Activated T-helper 1 cell treated with anti-CD3 and anti-CD28 coated beads, Interleukin-2, amount 50 U/mL, for 16 hours (primary cell): ENCODE measurements around the gene CAB39L.

Source experiments
- DNase-seq, 2 donors: peaks; one replicate each; pipeline ENCODE4 v3.0.0-alpha.2; 2020; ENCODE audit warnings: low read depth in 1 of 2, low spot score in 1 of 2

CAB39L gene

DNA sequence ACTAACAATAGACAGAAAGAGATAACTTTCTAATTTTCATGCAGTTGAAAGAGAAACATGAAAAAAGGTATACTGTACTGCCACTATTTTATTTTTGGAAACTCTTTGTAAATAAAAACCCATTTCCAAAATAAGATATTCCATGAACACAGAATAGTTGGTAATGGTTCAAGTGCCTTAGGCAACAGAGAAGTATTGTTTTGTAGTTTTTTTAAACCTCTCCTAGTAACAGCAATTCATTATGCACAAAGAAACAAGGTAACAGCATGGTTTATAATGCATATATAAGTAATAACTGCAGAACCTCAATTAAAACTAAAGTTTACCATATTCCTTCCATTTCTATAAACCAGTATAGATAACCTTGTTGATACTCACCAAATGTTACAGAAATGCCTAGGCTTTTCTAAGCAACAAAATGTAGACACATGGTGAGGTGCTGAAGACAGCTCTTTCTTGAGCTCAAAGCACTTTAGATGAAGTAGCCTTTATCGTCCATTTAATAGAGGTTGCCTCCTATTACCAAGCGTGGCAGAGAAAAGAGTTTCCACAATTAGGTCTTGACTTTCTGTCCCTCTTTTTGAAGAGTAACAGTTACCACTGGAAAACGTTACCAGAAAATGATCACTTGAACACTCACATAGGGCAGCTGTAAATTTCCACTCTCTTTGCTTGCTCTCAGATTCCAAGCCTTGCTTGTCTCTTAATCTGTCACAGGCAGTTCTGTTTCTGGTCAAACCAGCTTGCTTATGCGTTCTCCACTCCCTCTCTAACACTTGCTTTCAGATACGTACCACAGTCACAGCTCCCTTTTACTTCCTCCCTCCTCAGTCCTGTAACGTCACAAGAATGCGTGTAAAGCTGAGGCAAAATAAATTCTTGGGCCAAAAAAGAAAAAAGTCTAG is 42.9 kb downstream of the CAB39L start:
- no peak for DNase-seq

DNA sequence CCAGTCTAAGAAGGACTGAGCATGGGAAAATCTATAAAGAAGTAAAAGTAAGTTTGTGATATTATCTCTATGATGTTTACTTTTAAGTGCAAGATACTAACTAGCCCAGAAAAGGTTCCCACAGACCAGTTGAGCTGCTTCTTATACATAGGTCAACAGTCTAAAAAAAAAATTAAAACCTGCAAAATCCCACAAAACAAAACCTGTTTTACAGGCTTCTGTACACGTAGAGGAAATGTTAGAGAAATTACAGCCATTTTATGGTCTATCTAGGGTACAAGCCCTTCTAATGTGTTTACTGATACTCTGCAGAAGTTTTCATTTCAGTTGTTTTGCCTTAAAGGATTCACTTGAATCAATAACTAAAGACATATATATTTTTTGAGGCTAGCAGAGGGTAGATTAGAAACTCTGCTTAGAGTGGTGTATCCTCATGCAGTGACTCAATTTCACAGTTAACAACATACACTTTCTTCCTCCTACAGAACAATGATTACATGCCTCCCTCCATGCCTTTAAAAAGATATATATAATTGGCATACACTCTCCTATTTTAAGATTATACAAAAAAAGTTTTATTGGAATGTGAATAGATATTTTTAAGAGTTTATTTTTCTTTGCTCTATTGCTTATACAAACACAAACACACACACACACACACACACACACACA is 43.9 kb downstream of the CAB39L start:
- DNase-seq: no peak

DNA sequence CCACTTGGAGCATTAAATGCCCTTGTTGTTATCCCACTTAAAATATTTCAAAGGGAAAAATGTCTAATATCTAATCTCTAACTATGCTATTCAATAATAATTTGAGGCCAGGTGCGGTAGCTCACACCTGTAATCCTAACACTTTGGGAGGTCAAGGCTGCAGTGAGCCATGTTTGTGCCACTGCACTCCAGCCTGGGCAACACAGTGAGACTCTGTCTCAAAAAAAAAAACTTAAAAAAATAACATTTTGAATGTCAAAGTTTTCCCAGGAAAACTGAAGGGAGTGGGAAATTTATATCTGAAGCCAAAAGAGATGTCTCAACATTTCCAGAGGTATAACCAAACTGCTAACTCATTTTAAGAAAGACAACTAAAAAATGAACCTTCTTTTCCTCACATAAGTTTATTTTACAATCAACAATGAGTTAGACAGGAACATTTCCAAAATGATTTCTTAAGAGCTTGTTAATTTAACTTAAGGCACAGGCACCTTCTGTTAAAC is 47.9 kb downstream of the CAB39L start:
- DNase-seq: no peak

DNA sequence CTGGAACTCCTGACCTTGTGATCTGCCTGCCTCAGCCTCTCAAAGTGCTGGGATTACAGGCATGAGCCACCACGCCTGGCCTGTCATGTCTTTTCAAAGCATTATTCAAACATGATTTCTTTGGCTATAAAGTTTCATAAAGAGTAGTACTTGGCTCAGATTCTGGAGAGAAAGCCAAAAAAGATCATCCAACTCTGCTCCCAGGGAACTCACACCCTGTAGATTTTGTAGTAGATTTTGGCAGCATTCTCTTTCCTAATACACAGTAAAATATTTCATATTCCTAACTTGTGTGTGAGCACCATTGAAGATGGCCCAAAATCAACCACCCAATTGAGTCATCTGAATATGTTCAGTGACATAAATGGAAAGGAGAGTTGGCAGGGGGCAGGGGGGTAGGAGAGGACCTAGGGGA is 48.4 kb downstream of the CAB39L start:
- no peak for DNase-seq

DNA sequence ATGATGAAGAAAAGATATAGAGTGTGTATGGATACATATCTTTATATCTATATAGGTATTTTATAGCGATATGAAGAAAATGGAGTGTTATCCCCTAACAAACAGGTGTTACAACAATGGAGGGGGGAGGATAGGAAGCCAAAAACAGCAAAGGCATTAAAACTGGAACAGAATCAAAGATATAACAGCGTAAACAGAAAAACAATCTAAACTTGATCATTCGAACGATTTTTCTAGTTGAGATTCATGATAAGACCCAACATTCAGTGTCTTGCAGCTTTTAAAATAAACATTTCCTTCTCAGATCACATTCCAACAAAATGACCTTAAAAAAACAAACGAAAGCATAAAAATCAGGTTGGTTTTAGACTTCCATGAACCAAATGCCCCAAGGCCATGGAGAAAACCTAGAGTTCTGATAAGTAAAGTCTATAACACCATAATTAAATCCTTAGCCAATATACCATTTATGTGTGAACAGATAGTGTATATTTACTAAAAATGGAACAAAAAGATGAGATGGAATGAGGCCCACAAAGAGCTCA is 55.7 kb downstream of the CAB39L start:
- no peak for DNase-seq

DNA sequence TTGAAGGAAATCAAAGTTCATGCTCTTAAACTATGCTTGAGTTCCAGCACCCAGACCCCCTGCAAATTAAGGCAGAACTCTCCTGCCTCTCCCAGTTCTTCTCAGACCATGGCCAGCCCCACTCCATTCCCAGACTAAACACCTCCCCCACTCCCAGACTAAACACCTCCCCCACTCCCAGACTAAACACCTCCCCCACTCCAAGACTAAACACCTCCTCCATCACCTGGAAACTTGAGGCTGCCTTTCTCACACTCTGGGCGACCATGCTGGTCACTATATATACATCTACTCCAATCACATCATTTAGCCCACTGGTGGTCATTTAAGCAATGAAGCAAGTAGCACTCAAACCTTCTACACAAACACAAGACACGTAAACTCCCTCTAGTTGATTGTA is 57.2 kb downstream of the CAB39L start:
- DNase-seq: no peak

DNA sequence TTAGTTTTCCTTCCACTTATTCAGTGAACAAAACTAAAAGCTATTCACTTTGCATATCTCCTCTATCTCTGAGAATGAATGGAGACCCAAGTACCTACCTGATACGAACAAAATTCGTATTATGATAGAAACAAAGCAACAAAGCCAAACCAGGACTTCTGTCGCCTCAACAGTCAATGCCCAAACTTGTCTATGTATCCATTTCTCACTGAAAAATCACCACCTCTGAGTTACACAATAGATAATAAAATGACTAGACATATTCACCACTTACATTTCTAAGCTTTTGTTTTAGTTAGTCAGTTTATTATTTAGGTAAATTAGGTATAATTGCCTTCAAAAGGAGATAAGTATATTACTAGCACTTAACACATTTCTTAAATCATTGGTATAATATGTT is 67.7 kb downstream of the CAB39L start:
- DNase-seq: no peak

DNA sequence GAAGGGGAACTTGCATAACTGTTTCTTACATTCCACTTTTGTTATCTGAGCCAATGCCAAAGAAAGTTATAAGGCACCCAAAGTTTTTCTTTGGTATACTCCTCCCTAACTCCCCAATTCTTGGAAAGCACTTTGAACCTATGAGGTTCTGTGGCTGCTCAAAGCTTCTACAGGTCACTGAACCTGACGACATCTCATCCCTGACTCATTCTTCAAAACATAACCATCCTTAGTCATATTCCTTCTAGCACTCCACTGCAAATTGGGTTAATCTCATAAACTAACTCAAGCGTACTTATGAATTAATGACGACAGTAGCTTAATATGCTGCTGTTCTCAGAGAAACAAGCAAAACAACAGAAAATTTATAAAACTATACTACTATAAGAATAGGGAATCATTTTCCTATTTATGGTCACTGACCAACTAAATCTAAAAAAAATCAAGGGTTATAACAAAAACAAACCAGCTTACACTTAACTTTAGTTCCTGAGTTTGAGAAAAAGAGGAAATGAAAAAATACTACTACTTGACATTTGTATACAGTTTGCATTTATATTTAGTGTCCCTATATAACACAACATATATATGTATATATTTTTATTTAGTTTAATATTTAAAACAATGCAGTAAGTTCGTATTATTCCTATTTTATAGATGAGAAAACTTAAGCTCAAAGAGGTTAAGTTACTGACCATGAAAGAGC is 69.1 kb downstream of the CAB39L start:
- no peak for DNase-seq

DNA sequence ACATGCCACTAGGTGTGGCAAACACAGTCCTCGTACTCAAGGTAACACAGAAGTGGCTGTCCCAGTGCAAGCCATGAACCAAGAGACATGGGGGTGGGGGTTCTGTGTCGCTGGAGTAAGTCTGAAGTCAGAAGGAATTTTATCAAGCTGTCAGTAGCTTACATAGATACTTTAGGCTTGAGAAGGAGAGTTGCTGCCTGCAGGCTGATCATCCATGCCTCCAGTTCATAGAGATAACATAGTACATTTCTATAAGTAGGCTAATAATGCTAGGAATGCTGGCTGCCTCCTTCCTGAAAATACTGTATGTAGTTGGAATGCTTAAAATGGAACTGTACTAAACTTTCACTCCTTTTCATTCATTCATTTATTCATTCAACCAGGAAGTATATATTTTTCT is 70.1 kb downstream of the CAB39L start:
- no peak for DNase-seq

DNA sequence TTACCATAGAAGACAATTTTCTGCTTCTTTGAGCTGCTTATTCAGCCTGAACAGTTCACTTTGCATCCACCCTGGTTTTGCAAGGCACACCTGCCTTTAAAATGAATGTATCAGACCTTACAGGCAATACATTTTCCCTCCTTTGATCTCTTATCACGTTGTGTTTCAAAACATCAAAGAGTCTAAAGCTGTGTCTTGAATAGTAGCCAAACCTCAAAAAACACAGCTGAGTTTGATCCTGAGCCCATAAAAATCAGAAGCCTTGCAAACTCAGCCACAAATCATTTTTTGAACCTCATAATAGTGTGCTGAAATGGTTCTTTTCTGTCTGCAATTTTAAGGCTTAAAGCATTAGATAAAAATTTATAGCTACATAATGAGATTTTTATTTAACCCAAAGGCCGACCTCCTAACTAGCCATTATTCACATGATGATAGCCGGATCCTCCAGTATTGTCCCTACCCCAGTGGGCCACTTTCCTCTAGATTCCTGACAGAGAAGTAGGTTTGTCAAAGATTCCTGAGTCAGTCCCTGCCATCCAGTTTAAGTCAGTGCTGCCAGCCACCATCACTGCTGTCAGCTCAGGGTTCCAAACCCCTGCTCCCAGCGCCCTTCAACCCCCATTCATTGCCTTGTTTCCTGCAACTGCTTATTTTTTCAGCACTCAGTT is 71.8 kb downstream of the CAB39L start:
- no peak for DNase-seq

DNA sequence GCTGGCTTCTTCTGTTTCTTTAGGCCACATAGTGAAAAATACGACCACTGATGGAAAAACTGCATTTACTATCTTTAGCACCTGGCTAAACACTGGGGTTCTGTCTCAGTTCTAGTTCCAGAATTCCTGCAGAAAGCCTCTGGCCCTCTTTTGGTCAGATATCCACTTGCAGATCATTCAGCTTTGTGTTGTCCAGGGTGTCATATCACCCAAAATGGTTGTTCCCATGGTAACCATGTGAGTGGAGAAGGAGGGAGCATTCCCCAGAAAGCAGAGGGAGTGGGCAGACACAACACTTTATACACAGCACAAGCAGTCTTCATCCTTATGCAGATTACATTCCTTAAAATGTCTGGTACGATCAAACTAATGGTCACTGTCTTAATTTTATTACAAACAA is 73.5 kb downstream of the CAB39L start:
- no peak for DNase-seq

DNA sequence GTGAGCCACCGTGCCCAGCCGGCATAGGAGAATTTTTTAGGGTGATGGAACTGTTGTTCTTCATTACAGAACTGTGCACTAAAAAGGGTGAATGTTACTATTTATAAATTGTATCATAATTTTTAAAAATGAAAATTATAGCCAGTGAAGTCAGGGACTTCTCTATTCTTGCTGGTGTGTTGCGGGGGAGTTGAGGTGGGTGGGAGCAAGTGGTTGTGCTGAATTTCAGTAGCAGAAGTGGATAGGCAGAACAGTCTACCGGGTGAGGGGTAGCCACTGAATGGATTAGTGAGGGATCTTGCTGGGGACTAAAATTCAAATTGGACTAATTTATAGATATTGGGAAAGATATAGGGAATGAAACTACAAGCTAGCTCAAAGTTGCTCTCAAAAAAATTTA is 74.0 kb downstream of the CAB39L start:
- DNase-seq: no peak

DNA sequence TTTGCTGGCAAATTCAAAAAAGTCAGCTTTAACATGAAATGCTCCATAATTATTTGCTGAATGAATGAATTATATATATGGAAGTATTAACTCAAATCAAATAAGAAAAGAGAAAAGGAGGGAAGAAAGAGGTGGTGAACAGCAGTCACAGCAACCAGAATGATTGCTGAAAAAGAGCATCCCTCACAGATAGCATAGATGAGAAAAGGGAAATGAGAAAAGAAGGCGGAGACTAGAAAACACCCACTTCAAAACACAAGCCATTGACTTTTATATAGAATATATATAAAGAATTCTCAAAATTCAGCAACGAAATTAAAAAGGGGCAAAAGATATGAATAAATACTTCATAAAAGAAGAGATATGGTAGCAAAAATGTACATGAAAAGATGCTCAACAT is 75.2 kb downstream of the CAB39L start:
- DNase-seq: no peak

DNA sequence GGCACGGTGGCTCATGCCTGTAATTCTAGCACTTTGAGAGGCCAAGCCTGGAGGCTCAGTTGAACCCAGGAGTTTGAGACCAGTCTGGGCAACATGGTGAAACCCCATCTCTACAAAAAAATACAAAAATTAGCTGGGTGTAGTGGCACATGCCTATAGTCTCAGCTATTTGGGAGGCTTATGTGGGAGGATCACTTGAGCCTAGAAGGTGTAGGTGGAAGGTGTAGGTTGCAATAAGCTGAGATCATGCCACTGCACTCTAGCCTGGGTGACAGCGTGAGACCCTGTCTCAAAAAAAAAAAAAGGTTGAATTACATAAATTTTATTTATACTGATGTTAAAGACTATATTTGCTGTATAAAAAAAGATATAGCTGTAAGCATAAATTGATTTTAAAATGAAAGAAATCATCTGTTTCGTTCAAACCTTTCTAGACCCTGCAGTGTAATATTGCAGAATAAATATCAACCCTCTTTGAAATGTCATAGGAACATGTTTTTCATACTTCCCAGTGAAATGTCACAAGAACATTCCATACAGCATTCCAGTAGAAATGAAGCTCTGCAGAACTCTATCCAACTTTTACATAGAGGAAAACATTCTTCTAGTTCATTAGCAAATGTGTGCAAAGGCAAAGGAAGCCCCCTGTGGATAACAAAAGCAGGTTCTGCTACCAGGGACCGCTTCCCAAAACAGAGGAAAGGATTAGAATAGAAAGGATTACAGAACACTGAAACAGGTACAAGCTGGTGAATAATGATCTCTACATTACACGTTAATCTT is 76.0 kb downstream of the CAB39L start:
- DNase-seq: no peak

DNA sequence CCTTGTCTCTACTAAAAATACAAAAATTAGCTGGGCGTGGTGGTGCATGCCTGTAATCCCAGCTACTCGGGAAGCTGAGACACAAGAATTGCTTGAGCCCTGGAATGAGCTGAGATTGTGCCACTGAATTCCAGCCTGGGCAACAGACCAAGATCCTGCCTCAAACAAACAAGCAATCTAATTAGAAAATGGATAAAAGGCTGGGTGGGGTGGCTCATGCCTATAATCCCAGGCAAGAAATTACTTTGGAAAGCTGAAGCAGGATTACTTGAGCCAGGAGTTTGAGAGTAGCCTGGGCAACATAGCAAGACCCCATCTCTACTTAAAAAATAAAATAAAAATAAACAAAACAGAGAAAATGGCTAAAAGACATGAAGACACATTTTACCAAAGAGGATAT is 77.0 kb downstream of the CAB39L start:
- no peak for DNase-seq

DNA sequence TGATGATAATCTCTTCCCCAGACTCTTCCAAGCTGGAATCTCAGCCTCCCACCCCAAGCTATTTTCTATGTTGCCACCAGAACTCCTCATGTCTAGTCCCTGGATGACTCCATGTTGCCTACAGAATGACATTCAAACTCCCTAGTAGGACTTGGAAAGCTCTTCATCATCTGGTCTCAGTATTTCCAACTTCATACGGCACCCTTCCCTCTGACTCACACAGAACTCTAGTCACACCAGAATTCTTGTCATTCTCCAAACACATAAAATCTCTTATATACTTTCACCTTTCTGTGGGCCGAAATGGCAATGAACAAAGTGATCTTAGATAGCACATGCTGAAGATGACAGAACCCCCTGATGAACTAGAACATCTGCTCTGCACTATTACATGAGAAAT is 86.2 kb downstream of the CAB39L start:
- DNase-seq: no peak

DNA sequence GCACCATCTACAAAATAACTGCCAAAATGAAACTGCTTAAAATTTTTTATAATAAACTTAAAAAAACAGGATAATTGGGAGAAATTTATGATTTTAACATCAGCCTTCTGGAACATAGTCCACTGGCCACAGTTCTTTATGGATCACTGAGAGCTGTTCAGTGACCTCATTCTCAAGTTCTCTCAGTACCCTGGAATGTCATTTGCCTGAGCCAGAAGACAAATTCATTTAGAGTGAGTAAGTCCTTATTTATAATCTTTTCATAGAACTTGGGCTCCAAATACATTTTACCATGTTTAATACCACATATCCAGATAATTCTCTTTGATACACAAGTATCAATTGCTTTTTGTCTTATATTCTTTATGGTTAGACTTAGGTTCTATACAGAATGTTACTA is 87.6 kb downstream of the CAB39L start:
- DNase-seq: no peak

DNA sequence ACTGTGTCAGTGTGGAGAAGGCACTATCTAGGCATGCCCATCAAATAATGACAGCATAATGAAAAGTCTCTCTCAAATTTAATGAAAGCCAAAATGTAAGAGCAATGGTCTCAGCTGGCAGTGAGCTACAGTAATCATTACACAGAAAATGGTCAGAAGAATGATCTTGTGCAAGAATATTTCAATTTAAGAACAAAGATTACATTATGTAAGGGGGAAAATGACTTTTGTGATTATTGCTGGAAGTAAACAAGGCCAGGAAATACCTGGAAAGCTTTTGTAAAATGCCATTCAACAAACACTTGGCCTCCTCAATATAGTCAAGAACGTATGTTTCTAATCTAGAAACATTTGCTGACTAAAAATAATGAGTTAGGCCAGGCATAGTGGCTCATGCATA is 89.1 kb downstream of the CAB39L start:
- no peak for DNase-seq

DNA sequence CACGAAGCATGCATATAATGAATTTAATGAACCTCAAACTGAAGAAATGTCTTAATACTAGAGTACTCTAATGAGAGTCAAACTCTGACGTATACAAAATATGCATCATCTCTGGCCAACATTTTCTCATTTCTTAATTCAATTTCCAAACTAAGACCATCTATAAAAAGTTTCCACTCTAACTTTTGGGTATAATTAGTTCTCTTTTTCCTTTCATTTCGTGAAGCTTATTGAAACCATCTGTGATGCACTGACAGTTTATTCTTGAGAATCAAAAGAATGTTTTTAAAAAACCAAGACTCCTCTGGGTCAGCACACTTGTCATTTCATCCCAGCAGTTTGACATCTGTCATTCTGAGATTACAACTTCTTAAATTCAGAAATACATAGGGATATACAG is 90.0 kb downstream of the CAB39L start:
- DNase-seq: no peak

DNA sequence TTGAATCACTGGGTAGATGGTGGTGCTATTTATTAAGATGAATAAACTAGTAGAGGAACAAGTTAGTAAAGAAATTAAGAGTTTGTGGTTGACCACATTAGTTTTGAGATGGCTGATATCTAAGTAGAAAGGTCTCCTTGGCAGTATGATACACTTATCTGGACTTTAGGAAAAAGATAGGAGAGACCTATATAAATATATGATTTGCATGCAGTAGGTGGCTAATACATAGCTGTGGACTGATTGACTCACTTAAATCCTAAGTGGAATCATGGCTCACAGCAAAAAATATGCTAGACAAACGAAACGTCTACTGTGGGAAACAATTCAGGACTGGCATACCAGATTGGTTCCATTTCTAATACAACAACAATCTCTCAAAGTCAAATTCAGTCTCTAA is 92.0 kb downstream of the CAB39L start:
- DNase-seq: no peak
